K562 (cell line): ENCODE results near the gene RELA. TPM values are rescaled to one million over a fixed set of nuclear protein-coding genes. Genes with fewer than 3 reads are reported as not detected.
A peak's percentile ranks its signal among the peaks of the same experiment; 100 is the strongest.

Experiments used
- ATAC-seq: fragments of 200-7000 bp; cut with Tn5 transposase; 3 replicates; pipeline ENCODE4 v1.9.1; 2020; ENCODE audit warnings: moderate library complexity
- BruUV-seq: library from RNA; stranded (reverse); fragments of 400-500 nt; replicated peaks from 2 replicates; lab custom pipeline; 2021; lab: Mats Ljungman, UMichigan
- CTCF ChIA-PET: fragments of 300-600 bp; formaldehyde crosslinking; extraction: SDS; loops from one replicate; lab custom pipeline; 2021; ENCODE audit warnings: low intra/inter-chr PET ratio; lab: Yijun Ruan, JAX
- POLR2A ChIA-PET: fragments of 300-600, 350-650 bp; sonication (Branson Sonifier 250); formaldehyde crosslinking; extraction: SDS; loops from one replicate; lab custom pipeline; 2021; ENCODE audit warnings: antibody characterized with exemption, inconsistent platforms; lab: Yijun Ruan, JAX
- DNase-seq, 4 experiments: peaks; one replicate each; pipeline versions ENCODE4 v3.0.0 to v3.0.0-alpha.2; 2011 to 2018; ENCODE audit warnings: low spot score in 3 of 4, mixed read lengths in 3 of 4; ENCODE audit errors: extremely low read depth in 1 of 4
- FAIRE-seq: peaks from 2 replicates; lab custom pipeline; 2011; peaks lifted over from hg19 to GRCh38; lab: Jason Lieb, UNC
- H2AFZ ChIP-seq: 2 replicates; pipeline ENCODE4 v1.6.0; 2011; ENCODE audit warnings: low read depth, low read length, control low read depth, inconsistent platforms
- H3K27ac ChIP-seq: fragments of 200-600 bp; 3 replicates; pipeline ENCODE4 v1.8.0; 2011; ENCODE audit warnings: low read depth, mild to moderate bottlenecking, control low read depth, inconsistent platforms, low read length, moderate library complexity, mixed read lengths; ENCODE audit errors: extremely low read depth
- H3K27me3 ChIP-seq, 2 experiments: fragments of 300-600 bp in 1 of 2; 2 replicates in 1 of 2; 3 replicates in 1 of 2; pipeline versions ENCODE4 v1.6.0 to v1.8.0; 2011; ENCODE audit warnings: inconsistent platforms in 2 of 2, low read length in 2 of 2, mild to moderate bottlenecking in 1 of 2, mixed read lengths in 1 of 2, moderate library complexity in 1 of 2; ENCODE audit not compliant: control insufficient read depth in 2 of 2, insufficient read depth in 2 of 2
- H3K36me3 ChIP-seq: fragments of 300-600 bp; 3 replicates; pipeline ENCODE4 v1.8.0; 2011; ENCODE audit warnings: mild to moderate bottlenecking, low read length, inconsistent platforms; ENCODE audit not compliant: control insufficient read depth, insufficient read depth
- H3K4me1 ChIP-seq, 2 experiments: fragments of 200-600 bp in 1 of 2; replicated peaks in 1 of 2; 2 replicates in 1 of 2; 3 replicates in 1 of 2; pipeline versions ENCODE4 v1.5.1 to v1.8.0; 2011; ENCODE audit warnings: inconsistent platforms in 2 of 2, low read length in 2 of 2, mild to moderate bottlenecking in 1 of 2, mixed read lengths in 1 of 2, moderate library complexity in 1 of 2; ENCODE audit not compliant: control insufficient read depth in 2 of 2, insufficient read depth in 2 of 2
- H3K4me2 ChIP-seq: 2 replicates; pipeline ENCODE4 v1.6.1; 2011; ENCODE audit warnings: low read length, control low read depth, inconsistent platforms, mixed read lengths; ENCODE audit not compliant: insufficient read depth
- H3K4me3 ChIP-seq: fragments of 200-600 bp; sonication (generic), shearing (Covaris generic); 2 replicates; pipeline ENCODE4 v1.5.1; 2016; ENCODE audit warnings: control low read depth, inconsistent platforms
- H3K79me2 ChIP-seq: fragments of 200-600 bp; 3 replicates; pipeline ENCODE4 v1.8.0; 2011; ENCODE audit warnings: low read length, inconsistent platforms; ENCODE audit not compliant: control insufficient read depth, insufficient read depth
- H3K9ac ChIP-seq, 2 experiments: 2 replicates each; pipeline versions ENCODE4 v1.6.0 to v1.6.1; 2011; ENCODE audit warnings: low read depth in 2 of 2, low read length in 2 of 2, control low read depth in 1 of 2, inconsistent platforms in 1 of 2, mild to moderate bottlenecking in 1 of 2, mixed read lengths in 1 of 2; ENCODE audit not compliant: insufficient read depth in 1 of 2
- H3K9me1 ChIP-seq: one replicate; pipeline ENCODE4 v1.6.0; 2011; ENCODE audit warnings: inconsistent platforms, mild to moderate bottlenecking, low read length, moderate library complexity; ENCODE audit not compliant: control insufficient read depth, insufficient read depth
- H3K9me3 ChIP-seq: replicated peaks from 2 replicates; pipeline ENCODE4 v1.5.1; 2011; ENCODE audit warnings: low read depth, low read length, inconsistent platforms; ENCODE audit not compliant: control insufficient read depth, insufficient read depth
- H4K20me1 ChIP-seq: replicated peaks from 2 replicates; pipeline ENCODE4 v1.6.1; 2011; ENCODE audit warnings: low read length, inconsistent platforms, mixed read lengths; ENCODE audit not compliant: control insufficient read depth, insufficient read depth
- DPF2 ChIP-seq: fragments of 450-650 bp; IDR thresholded peaks from 2 replicates; pipeline ENCODE4 v1.6.1; 2016
- MTA1 ChIP-seq: fragments of 450-650 bp; IDR thresholded peaks from 2 replicates; pipeline ENCODE4 v1.6.1; 2017; ENCODE audit warnings: borderline replicate concordance
- POLR2G ChIP-seq: fragments of 200-400 bp; formaldehyde crosslinking; IDR thresholded peaks from 2 replicates; pipeline ENCODE4 v1.6.1; 2017; ENCODE audit warnings: low read depth, mild to moderate bottlenecking, antibody characterized with exemption, low read length, moderate library complexity
- SMAD4 ChIP-seq: fragments of 250-450 bp; sonication (Bioruptor Pico); conservative IDR thresholded peaks from 2 replicates; pipeline ENCODE4 v1.8.0; 2021; ENCODE audit warnings: inconsistent platforms, mild to moderate bottlenecking, moderate library complexity
- ZNF224 ChIP-seq: sonication (generic); formaldehyde crosslinking; IDR thresholded peaks from 2 replicates; pipeline ENCODE4 v1.8.0; 2022; ENCODE audit warnings: mild to moderate bottlenecking, missing genetic modification reagents
- ZNF76 ChIP-seq: fragments of 250-450 bp; sonication (Bioruptor Pico); IDR thresholded peaks from 2 replicates; pipeline ENCODE4 v1.4.0; 2020; ENCODE audit warnings: mild to moderate bottlenecking, moderate library complexity, borderline replicate concordance
- WGBS: fragments of 100-300 bp; shearing (Covaris generic); methylation state at CpG from one replicate; pipeline ENCODE4 v1.1.6; 2016; ENCODE audit warnings: low coverage, mixed read lengths; ENCODE audit not compliant: insufficient coverage; ENCODE audit errors: missing lambda C conversion rate; 5-methylcytosine and 5-hydroxymethylcytosine counted together
- in situ Hi-C: fragments of 300-500 bp; cut with MboI; formaldehyde crosslinking; loops from 4 replicates; pipeline ENCODE4 v1.15.0; 2018; ENCODE audit warnings: inconsistent platforms, mixed read lengths
- intact Hi-C: fragments of 100-400 bp; cut with micrococcal nuclease; formaldehyde crosslinking; loops from 2 replicates; pipeline ENCODE4 v1.14.2; 2022
- polyA plus RNA-seq, 8 experiments: library from polyadenylated mRNA; depleted of rRNA in 4 of 8; stranded (reverse) in 5 of 8; unstranded in 3 of 8; fragments of >200 nt; fragmentation: Nextera tagmentation in 2 of 8; fragmentation: Illumina TruSeq in 1 of 8; extraction: Ambion mirVana in 2 of 8; extraction: Trizol in 1 of 8; gene quantifications; 2 replicates each; pipeline versions ENCODE4 v1.2.1 to v1.2.3, GENCODE V29; 2011 to 2014; ENCODE audit warnings: inconsistent platforms in 1 of 8, missing spikeins in 1 of 8
- total RNA-seq, 7 experiments: library from RNA; depleted of rRNA in 6 of 7; stranded (reverse); fragments of >200 nt in 6 of 7; fragmentation: Illumina TruSeq in 2 of 7; extraction: Trizol in 2 of 7; gene quantifications; 2 replicates each; pipeline versions ENCODE4 v1.2.1 to v1.2.3, GENCODE V29; 2011 to 2021; ENCODE audit warnings: low replicate concordance in 1 of 7
- TF ChIP-seq, protein P1 (sequence below): IDR thresholded peaks from 2 replicates; pipeline ENCODE4 v1.6.1; 2012; ENCODE audit warnings: low read depth, low read length, improper control_type of control experiment, borderline replicate concordance
- TF ChIP-seq, protein P2 (sequence below), 3 experiments: fragments of 200-800 bp in 1 of 3; fragments of 250-450 bp in 1 of 3; fragments of 450-650 bp in 1 of 3; sonication (Bioruptor Pico) in 1 of 3; sonication (Bioruptor generic) in 1 of 3; formaldehyde crosslinking in 1 of 3; IDR thresholded peaks; 2 replicates each; pipeline versions ENCODE4 v1.6.1 to v1.8.0; 2016 to 2022; ENCODE audit warnings: mild to moderate bottlenecking in 2 of 3, missing genetic modification characterization in 2 of 3, missing compliant biosample characterization in 1 of 3, moderate library complexity in 1 of 3

RELA gene
- total and polyA plus RNA-seq, 9 of the 15 experiments (the other 6 are each of a cell fraction or from before 2014, with no cell fraction given): 6.0 to 67.4 (median 20.6) TPM

DNA sequence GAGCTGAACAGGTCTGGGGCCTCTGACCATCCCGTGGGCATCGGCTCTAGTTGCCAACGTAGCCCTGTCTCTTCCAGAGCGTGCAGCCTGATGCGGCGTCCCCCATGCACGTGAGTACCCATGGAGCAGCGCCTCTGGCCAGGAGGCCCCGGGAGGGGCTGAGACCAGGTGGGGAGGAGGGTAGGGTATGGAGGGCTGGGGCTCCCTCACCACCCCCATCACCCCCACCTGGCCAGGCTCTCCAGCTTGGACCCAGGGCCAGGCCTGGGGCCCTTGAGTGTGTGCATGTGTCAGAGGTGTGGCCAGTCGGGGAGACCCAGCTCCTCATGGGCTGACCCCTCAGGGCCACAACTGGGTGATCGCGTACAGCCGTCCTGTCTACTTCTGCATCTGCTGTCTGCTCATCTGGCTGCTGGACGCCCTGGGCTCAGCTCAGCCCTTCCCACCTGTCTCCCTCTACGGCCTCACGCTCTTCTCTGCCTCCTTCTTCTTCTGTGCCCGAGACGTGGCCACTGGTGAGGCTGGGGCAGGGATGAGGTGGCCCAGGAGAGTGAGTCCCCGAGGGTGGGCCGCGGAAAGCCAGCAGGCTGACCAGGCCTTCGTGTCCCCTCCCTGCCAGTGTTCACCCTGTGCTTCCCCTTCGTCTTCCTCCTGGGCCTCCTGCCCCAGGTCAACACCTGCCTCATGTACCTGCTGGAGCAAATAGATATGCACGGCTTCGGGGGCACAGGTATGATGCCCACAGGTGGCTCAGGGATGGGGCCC is 38.7 kb downstream of the RELA start:
- H3K4me1 ChIP-seq: peaks cover 0 to 40% of the 10 kb centered on the region in 2 experiments; a peak in 1 of 5 replicates
- no peaks in the 10 kb centered on the region for H3K9me3 ChIP-seq
- CTCF ChIA-PET: no interaction called here
- FAIRE-seq: no peak
- H3K79me2 ChIP-seq: no peaks in the 10 kb centered on the region; the same call in 2 of the 3 replicates
- 0 out of 2 replicates have a peak, but pooled peaks cover 3% of the 10 kb centered on the region for H4K20me1 ChIP-seq
- H3K27me3 ChIP-seq: no peaks in the 10 kb centered on the region
- peak overlapping the region in 1 of 2 experiments; percentile 76; a peak in 2 of 4 replicates for H3K9ac ChIP-seq
- no peak overlapping the region for H3K4me2 ChIP-seq
- TF ChIP-seq SMAD4: no peak
- peak; percentile 50 for TF ChIP-seq POLR2G
- H2AFZ ChIP-seq: no peak overlapping the region
- H3K9me1 ChIP-seq: no peaks in the 10 kb centered on the region
- peaks cover 94% of the 10 kb centered on the region; the same call in 2 of the 3 replicates for H3K36me3 ChIP-seq
- no peak overlapping the region for H3K27ac ChIP-seq
- 92% methylated on average over 17 of the region's 25 CpGs for WGBS
- in situ Hi-C loops (no loop called here), intact Hi-C loops (no loop called here)
- no peak for DNase-seq
- POLR2A ChIA-PET: interaction anchor here (0.5 to 3.1 kb wide), 6 partner anchors 9 to 201 kb away, joined by 3 to 11 read pairs (median 5); partner anchors contain the start of genes NEAT1, PCNX3 and SIPA1
- H3K4me3 ChIP-seq: no peak overlapping the region
- BruUV-seq: no TSS peak
- no peak for ATAC-seq

DNA sequence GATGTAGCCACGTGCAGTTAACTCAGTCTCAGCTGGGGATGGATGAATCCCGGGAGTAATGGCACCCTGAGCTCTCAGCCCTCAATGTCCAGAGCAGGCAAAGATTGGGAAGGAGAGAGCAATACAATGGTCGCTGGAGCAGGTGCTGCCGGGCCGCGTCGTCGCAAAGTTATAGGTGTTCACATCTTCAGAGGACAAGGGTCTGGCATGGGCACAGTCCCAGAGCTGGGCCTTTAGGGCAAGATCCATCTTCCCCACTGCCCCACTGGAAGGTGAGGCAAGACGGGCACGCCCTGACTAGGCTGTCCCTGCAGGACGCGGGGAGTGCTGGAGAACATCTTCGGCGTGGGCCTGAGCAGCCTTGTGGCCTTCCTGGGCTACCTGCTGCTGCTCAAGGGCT is 39.5 kb downstream of the RELA start:
- Histone ChIP-seq H3K4me2 (no peak overlapping the region), H3K27me3 (no peaks in the 10 kb centered on the region), H3K4me3 (no peak overlapping the region), H3K4me1 (peaks cover 0 to 46% of the 10 kb centered on the region in 2 experiments; a peak in 1 of 5 replicates), H3K9ac (peak overlapping the region in 1 of 2 experiments; percentile 37; a peak in 1 of 4 replicates), H4K20me1 (0 out of 2 replicates have a peak, but pooled peaks cover 3% of the 10 kb centered on the region), H3K9me1 (no peaks in the 10 kb centered on the region), H3K79me2 (no peaks in the 10 kb centered on the region; the same call in 2 of the 3 replicates), H2AFZ (no peak overlapping the region), H3K9me3 (no peaks in the 10 kb centered on the region), H3K36me3 (peaks cover 94% of the 10 kb centered on the region; the same call in 2 of the 3 replicates), H3K27ac (no peak overlapping the region)
- FAIRE-seq (no peak), DNase-seq (no peak), ATAC-seq (no peak)
- WGBS: 93% methylated on average over 14 of the region's 14 CpGs
- BruUV-seq: no TSS peak
- ChIA-PET CTCF (no interaction called here), POLR2A (interaction anchor here (0.6 to 3.1 kb wide), 5 partner anchors 8 to 386 kb away, joined by 3 to 11 read pairs (median 5); partner anchors contain the start of genes PCNX3 and SIPA1)
- intact Hi-C loops: no loop called here
- in situ Hi-C loops: no loop called here
- TF ChIP-seq, protein P1, sequence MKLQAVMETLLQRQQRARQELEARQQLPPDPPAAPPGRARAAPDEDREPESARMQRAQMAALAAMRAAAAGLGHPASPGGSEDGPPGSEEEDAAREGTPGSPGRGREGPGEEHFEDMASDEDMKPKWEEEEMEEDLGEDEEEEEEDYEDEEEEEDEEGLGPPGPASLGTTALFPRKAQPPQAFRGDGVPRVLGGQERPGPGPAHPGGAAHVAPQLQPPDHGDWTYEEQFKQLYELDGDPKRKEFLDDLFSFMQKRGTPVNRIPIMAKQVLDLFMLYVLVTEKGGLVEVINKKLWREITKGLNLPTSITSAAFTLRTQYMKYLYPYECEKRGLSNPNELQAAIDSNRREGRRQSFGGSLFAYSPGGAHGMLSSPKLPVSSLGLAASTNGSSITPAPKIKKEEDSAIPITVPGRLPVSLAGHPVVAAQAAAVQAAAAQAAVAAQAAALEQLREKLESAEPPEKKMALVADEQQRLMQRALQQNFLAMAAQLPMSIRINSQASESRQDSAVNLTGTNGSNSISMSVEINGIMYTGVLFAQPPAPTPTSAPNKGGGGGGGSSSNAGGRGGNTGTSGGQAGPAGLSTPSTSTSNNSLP: no peak
- TF ChIP-seq ZNF224 (CRISPR knock-in tag) (no peak), MTA1 (no peak), ZNF76 (no peak), DPF2 (no peak)
- TF ChIP-seq, protein P2, sequence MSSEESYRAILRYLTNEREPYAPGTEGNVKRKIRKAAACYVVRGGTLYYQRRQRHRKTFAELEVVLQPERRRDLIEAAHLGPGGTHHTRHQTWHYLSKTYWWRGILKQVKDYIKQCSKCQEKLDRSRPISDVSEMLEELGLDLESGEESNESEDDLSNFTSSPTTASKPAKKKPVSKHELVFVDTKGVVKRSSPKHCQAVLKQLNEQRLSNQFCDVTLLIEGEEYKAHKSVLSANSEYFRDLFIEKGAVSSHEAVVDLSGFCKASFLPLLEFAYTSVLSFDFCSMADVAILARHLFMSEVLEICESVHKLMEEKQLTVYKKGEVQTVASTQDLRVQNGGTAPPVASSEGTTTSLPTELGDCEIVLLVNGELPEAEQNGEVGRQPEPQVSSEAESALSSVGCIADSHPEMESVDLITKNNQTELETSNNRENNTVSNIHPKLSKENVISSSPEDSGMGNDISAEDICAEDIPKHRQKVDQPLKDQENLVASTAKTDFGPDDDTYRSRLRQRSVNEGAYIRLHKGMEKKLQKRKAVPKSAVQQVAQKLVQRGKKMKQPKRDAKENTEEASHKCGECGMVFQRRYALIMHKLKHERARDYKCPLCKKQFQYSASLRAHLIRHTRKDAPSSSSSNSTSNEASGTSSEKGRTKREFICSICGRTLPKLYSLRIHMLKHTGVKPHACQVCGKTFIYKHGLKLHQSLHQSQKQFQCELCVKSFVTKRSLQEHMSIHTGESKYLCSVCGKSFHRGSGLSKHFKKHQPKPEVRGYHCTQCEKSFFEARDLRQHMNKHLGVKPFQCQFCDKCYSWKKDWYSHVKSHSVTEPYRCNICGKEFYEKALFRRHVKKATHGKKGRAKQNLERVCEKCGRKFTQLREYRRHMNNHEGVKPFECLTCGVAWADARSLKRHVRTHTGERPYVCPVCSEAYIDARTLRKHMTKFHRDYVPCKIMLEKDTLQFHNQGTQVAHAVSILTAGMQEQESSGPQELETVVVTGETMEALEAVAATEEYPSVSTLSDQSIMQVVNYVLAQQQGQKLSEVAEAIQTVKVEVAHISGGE (CRISPR knock-in tag; IDR thresholded peaks at IDR 0.05): no peak
